ENCODE measurements around the gene BSND.
"Not testable (repeated sequence)": the region's sequence is repeated elsewhere in the genome, so short reads cannot be mapped to it uniquely, and the experiment has no call there.

BSND gene

DNA sequence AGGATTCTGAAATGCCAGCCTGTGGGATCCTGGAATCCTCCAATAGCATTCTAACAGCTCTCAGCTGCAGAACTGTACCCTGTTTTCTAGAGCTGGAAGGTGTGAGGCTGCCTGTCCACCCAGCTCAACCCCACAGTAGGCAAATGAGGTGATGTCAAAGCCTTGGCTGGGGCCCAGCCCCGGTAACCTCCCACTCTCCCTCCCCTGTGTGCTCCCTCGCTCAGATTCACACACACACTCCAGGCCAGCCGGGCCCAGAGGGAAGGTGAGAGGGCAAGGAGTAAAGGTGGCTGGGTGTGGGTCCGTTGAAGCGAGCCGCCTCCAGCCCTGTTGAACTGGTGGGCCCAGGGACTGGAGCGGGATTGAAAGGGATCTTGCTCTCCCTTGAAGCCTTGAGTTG lies at the start of gene BSND:
TSS of gene BSND (plus strand) at position 257 of the 400 bp plus-strand sequence. CDS start 254 bp downstream, outside the sequence.
- DNase-seq = no peak

GRCh38 chr1:54949053-54949452 lies 49.7 kb upstream of the BSND start:
- DNase-seq = no peak

- no peak for DNase-seq
Measured at GRCh38 chr1:54950006-54950368, 48.7 kb upstream of the BSND start.

DNA sequence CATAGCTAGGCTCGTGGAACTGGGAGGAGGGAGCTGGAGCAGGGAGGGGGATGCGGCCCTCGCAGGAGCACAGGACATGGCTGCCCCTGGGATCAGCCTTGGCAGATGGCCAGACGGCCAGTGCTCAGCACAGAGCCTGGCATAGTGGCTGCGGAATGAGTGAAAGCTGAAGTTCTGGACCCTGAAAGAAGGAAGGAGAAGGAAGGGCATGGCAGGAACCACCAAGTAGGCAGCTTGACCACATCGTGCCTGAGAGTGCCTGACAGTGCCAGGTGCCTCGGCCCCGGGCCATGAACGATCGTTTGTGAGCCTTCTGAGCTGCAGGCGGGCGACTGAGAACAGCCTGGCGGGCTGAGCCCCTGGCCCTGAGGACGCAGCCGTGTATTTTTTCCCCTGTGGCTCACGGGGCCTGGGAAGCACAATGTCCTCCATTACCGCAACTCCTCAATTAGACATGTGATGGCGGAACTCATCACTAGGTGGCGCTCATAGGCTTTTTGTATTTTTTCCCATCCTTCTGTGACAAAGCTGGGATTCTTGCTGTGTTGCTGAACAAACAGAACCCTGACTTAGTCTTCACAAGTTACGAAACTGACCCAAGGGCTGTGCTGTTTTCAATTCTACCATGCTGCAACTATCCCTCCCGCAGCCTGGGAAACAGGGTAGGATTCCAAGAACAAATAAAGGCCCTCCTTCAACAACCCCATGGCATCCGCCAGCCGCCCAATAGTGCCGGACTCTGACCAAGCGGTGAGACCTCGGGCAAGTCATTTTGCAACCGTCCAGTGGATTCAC lies 48.2 kb upstream of the BSND start:
- peak; percentile 87 for DNase-seq

DNA sequence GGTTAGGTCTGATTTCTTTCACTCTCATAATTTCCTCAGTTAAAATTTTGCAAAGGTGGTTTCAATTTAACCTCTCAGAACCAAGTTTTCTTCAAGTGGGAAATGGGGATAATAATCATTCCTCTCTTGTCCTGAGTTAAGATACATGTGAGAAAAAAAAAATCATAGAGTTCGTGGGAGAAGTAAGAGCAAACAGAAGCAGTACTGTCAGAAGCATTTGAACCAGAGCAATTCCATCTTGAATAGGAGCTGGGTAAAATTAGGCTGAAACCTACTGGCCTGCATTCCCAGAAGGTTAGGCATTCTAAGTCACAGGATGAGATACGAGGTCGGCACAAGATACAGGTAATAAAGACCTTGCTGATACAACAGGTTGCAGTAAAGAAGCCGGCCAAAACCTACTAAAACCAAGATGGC lies 46.9 kb upstream of the BSND start:
- DNase-seq = no peak

DNA sequence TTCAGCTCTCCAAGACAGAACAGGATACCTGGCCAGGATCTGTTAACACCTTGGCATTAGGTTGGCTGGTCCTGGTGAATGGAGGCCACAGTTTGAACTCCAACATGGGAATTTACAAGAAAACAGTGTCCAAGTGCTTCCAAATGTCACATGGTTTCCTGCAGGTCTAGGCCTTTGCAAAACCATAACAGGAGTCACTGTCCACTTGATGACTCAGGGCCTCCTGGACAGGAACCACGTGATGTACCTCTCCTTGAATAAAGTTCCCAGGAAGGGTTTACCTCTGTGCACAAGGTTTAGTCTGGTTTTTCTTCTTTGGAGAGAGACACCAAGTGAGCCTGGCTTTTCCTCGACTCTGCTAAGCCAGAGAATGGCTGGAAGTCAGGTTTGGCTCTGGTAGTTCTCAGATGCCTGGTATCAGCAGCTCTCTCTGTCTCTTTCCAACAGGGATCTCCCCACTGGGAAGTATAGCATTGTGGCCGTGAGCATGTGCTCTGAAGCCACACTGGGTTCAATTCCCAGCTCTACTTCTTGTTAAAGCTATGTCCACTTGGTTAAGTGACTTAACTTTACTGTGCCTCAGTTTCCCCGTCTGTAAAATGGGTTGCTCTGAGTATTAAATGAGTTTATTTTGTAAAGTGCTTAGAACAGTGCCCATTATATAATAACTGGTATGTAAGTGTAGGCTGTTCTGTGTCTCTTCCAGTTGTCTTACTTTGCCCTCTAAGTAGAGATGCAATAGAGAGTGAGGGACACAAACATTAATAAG lies 45.6 kb upstream of the BSND start:
- DNase-seq = no peak

DNA sequence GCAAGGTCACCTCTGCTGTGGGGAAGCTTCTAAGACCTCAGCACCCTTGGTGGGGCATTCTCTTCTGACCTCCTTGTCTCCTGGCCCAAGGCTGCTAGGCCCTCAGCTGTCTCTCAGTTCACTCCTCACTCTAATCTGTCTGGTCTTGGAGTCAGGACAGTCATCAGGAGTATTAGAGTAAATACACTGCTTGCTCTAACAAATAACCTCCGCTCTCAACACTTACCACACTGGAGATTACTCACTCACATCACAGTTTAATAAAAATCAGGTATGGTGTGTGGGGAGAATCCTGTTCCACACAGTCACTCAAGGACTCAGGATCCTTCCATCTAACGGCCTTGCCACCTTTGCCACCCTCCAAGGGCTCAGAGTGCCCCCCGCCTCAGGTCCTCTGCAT lies 44.9 kb upstream of the BSND start:
- DNase-seq = no peak

DNA sequence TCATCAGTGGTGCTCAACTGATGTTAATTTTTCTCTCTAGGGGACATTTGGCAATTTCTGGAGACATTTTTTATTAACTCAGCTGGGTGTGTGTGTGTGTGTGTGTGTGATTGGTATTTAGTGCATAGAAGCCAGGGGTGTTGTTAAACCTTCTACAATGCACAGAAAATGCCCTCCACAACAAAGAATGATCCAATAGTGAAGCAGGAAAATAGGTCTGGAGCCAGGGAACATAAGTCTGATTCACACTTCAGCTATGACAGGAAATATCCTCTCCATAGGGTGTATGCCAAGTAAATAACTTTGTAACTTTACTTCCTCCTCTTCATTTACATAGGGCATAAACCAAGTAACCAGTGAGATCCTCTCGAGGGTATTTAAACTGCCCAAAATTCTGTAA lies 43.4 kb upstream of the BSND start:
- no peak for DNase-seq

DNA sequence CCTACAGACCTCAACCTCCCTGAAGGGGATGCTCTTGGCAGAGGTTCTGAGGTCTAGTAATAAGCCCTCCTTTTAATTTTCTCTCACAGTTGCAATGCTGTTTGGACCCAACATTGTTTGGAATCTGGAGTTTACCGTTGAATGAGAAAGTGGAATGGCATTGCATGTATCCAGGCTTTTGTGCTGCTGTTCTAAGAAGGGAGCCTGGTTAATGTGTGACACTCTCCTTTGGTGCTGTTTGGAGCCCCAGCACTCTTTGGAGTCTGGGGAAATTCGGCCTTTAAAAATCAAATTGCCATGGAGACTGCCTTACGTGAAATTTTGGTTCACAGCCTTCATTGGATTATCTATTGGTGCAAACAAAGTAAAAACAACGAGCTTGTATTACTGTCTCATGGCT lies 42.0 kb upstream of the BSND start:
- no peak for DNase-seq

- no peak for DNase-seq
Measured at GRCh38 chr1:54959241-54959640, 39.5 kb upstream of the BSND start.

DNA sequence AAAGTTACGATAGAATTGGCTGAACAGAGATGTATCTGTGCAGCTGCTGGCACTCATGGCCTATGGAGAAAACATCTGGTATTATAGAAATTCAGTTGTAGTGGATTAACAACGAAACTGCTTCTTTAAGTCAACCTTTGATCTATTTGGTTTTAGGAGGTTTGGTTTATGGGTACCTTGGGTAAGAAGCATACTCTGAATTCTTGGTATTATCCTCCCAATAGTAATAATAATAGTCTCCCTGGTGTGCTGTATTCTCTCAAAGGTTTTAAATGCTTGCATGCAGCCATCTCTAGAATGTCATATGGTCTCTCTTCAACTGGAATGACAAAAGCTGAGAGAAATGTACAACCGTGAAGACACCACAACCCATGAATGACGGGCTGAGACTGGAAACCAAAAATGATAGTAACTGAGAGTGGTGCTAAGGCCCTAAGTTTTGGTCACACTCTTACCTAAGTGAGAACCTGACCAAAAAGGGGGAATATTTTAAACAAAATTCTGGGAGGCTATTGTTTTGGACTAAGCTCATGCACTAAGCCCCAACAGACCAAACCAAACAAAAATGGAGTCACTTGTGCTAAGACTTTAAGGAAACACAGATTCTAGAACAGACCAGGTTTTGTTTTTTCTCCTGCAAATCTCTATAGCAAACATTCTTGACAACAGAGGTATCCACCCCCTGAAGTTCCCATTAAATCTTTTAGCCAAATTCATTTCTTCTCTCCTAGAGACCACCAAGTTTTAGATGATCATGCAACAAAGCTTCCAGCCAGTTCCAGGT lies 35.9 kb upstream of the BSND start:
- DNase-seq = no peak

DNA sequence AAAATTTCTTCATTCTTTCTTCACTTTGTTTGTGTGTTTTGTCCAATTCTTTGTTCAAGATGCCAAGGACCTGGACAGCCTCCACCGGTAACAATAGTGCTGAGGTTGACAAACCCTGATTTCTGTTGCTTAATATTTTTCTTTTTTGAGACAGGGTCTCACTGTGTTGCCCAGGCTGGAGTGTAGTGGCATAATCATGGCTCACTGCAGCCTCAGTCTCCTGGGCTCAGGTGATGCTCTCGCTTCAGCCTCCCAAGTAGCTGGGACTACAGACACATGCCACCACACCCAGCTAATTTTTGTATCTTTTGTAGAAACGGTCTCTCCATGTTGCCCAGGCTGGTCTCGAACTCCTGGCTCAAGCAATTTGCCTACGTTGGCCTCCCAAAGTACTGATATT lies 34.9 kb upstream of the BSND start:
- DNase-seq = not testable (repeated sequence)

DNA sequence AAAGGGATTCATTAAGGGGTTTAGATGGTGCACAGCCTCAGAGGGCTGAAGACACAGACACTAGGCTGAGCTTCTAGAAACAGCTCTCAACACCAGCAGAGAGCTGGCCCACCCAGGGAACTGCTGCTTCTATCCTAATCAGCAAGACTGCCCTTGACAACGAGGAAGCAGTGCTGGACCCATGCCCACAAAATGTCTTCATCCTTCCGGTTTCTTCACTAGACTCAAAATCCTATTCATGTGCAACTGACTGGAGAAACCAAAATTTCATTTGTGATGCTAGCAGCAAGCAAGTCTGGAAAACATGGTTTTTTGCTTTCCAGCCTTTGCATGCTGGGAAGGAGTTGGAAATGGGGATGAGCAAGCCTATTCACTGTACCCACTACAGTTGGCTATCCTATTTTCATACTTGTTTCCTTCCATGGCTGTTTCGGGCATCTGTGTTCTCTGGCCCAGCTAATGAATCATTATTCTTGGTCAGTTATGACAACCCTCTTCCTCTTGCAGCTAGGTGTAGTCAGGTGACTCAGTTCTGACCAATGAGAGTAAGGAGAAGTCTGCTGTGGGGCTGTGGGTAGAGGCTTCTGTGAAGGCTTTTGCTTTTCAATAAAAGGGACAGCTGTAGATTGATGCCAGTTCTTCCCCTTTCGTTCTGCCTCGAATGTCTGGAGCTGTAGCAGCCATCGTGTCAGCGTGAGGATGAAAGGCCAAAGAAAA lies 33.0 kb upstream of the BSND start:
- no peak for DNase-seq

- DNase-seq = no peak
Measured at GRCh38 chr1:54967372-54967771, 31.4 kb upstream of the BSND start.

DNA sequence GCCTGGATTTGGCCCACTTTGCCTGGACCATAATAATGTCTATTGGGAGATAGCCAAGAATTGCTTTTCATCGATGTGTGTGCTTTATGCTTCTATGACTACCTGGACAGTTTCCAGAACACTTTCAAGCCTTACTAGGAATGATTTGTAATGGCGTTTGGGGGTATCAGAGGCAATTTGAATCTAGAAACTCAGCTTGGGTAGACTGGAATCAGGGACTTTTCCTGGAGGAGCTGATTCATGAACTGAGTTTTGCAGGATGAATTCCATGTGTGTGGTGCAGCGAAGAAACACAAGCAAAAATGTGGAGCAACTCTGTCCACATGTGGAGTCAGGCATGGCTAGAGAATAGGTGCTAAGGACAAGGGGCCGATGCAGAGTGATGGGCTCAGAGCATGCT lies 30.2 kb upstream of the BSND start:
- no peak for DNase-seq

DNA sequence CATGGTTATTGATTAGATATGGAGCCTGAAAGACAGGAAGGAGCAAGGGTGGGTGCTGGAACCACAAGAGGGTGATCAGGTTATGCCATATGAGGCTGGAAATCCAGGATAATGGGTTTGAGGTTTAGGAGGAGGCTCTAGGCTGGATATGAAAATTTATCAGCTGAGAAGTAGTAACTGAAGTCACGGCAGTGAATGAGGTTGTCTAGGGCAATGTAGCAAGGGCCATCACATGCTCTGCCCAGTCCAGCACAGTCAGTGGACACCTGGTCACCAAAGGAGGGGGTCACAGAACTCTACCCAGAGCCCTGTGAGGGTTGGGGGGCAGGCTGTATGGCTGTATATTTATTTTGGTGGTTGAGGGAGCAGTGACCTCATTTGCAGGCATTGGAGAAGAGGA lies 28.9 kb upstream of the BSND start:
- DNase-seq = no peak

DNA sequence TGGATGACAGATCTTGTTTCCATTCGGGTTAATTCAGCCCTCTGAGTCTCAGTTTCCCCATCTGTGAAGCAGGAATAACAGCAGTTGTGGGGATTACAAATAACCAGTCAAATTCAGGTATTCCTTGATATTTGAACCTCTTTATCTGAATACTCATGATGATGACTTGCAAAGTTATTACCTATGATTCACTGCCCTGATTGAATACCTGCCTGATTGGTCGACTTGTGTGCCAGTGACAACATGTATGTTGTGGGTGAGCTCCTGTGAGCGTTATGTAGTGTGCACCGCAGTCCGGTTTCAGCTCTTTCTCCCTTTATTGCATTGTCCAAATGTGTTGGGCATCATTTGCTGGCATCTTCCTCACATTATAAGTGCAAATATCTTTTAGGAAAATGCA lies 27.8 kb upstream of the BSND start:
- no peak for DNase-seq

- DNase-seq = no peak
Measured at GRCh38 chr1:54971317-54971791, 27.4 kb upstream of the BSND start.

- DNase-seq = no peak
Measured at GRCh38 chr1:54972436-54972835, 26.3 kb upstream of the BSND start.

DNA sequence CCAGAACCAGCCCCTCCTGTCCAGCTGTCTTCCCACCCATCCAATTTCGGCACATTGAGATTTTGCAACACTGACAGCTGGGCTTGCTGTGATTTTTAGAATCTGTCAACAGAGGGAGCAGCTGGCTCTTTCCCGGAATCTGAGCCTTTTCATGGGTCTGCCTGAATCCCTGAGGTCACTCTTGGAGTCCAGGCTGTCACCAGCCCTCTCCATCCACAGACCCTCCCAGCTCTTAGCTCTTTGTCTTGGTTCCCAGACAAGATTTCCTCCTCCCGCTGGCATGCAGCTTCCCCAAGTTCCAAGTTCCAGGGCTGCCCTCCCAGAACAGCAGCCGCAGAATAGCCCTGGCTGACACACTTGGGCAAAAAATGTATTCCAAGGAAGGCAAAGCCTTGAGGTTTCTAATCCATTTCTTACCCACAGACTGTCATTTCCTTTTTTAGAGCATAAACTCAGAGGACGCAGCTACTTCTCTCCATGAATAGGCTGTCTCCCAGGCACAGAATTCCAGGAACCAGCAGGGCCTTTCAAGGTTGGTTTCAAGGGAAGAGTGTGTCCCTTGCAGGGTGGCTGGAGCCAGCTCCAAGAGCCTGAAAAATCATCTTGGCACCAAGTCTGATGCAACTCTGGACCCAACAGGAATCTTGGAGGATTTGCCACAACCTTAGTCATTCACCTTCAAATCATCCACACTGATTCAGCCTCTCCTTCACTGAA lies 25.4 kb upstream of the BSND start:
- DNase-seq = no peak

GRCh38 chr1:54975356-54976108 lies 23.2 kb upstream of the BSND start:
- DNase-seq = no peak

Data from right forelimb (tissue), 1 donor.